Upper lobe of right lung (tissue), 1 donor: ENCODE data around the gene DIRAS1. TPM values are rescaled to one million over a fixed set of nuclear protein-coding genes. Genes with fewer than 3 reads are reported as not detected.
"Not testable (repeated sequence)": the region's sequence is repeated elsewhere in the genome, so short reads cannot be mapped to it uniquely, and the experiment has no call there.

Experiments
- ATAC-seq: fragments of 200-7000 bp; cut with Tn5 transposase; one replicate; pipeline ENCODE4 v1.9.1; 2020; ENCODE audit warnings: mild to moderate bottlenecking, moderate library complexity
- DNase-seq: peaks from one replicate; pipeline ENCODE4 v3.0.0-alpha.2; 2020
- H3K27ac ChIP-seq: fragments of 200-600 bp; one replicate; pipeline ENCODE4 v1.8.0; 2022
- H3K27me3 ChIP-seq: fragments of 200-600 bp; one replicate; pipeline ENCODE4 v1.8.0; 2022; ENCODE audit warnings: mild to moderate bottlenecking
- H3K36me3 ChIP-seq: fragments of 200-600 bp; one replicate; pipeline ENCODE4 v1.8.0; 2022
- H3K4me1 ChIP-seq: fragments of 200-600 bp; one replicate; pipeline ENCODE4 v1.8.0; 2022
- H3K4me3 ChIP-seq: fragments of 200-600 bp; one replicate; pipeline ENCODE4 v1.8.0; 2022; ENCODE audit warnings: mild to moderate bottlenecking
- H3K9me3 ChIP-seq: fragments of 200-600 bp; one replicate; pipeline ENCODE4 v1.8.0; 2022
- CTCF ChIP-seq: fragments of 200-600 bp; IDR thresholded peaks from one replicate; pipeline ENCODE4 v1.8.0; 2022; ENCODE audit warnings: antibody characterized with exemption
- intact Hi-C: fragments of 100-400 bp; cut with DNase I; formaldehyde crosslinking; loops from one replicate; pipeline ENCODE4 v1.11.0; 2022
- total RNA-seq: library from RNA; stranded (reverse); fragmentation: NEBNext Ultra II Directional; extraction: Animal tissue kit (Norgen Biotek cat#: 25700); gene quantifications from one replicate; pipeline ENCODE4 v1.2.1, GENCODE V29; 2021
- donor health status: DM: no; HTN: yes; CAD: no; lungs with severe emphysema.

DIRAS1 gene
- total RNA-seq, 1 donor from 2014 or later: 1.8 TPM

- DNase-seq (no peak), ATAC-seq (no peak)
- H3K36me3 ChIP-seq: no peaks in the 10 kb centered on the region
- H3K9me3 ChIP-seq: peaks cover 3% of the 10 kb centered on the region
- no peak overlapping the region for H3K4me3 ChIP-seq
- intact Hi-C loops: no loop called here
- H3K4me1 ChIP-seq: peaks cover 9% of the 10 kb centered on the region
- peaks cover 19% of the 10 kb centered on the region for H3K27me3 ChIP-seq
- no peak for TF ChIP-seq CTCF
- no peak overlapping the region for H3K27ac ChIP-seq
Observed at GRCh38 chr19:2716722-2717637, 4.2 kb downstream of the DIRAS1 start.

- Histone ChIP-seq H3K27me3 (peaks cover 13% of the 10 kb centered on the region), H3K9me3 (peaks cover 3% of the 10 kb centered on the region), H3K4me1 (peaks cover 9% of the 10 kb centered on the region), H3K36me3 (no peaks in the 10 kb centered on the region), H3K27ac (no peak overlapping the region), H3K4me3 (no peak overlapping the region)
- DNase-seq (no peak), ATAC-seq (no peak)
- TF ChIP-seq CTCF: no peak
- intact Hi-C loops: no loop called here
Observed at GRCh38 chr19:2716275-2716650, 4.9 kb downstream of the DIRAS1 start.

GRCh38 chr19:2715470-2716274, 5.5 kb downstream of the DIRAS1 start:
- intact Hi-C loops: no loop called here
- no peak overlapping the region for H3K4me3 ChIP-seq
- ATAC-seq (no peak), DNase-seq (no peak)
- H3K36me3 ChIP-seq: no peaks in the 10 kb centered on the region
- H3K4me1 ChIP-seq: peaks cover 8% of the 10 kb centered on the region
- no peak for TF ChIP-seq CTCF
- H3K27ac ChIP-seq: no peak overlapping the region
- H3K27me3 ChIP-seq: peaks cover 11% of the 10 kb centered on the region
- peaks cover 3% of the 10 kb centered on the region for H3K9me3 ChIP-seq

GRCh38 chr19:2714531-2715269, 6.5 kb downstream of the DIRAS1 start:
- intact Hi-C loops: no loop called here
- TF ChIP-seq CTCF: no peak
- no peak overlapping the region for H3K4me3 ChIP-seq
- H3K4me1 ChIP-seq: no peaks in the 10 kb centered on the region
- H3K27me3 ChIP-seq: peaks cover 1% of the 10 kb centered on the region
- no peak for DNase-seq
- no peak for ATAC-seq
- no peak overlapping the region for H3K27ac ChIP-seq
- H3K36me3 ChIP-seq: no peaks in the 10 kb centered on the region
- H3K9me3 ChIP-seq: peaks cover 3% of the 10 kb centered on the region

- H3K4me1 ChIP-seq, intact Hi-C loops, ATAC-seq, H3K4me3 ChIP-seq, H3K9me3 ChIP-seq, H3K27me3 ChIP-seq, DNase-seq, H3K27ac ChIP-seq, H3K36me3 ChIP-seq: not testable (repeated sequence)
Observed at GRCh38 chr19:2714102-2714501, 7.1 kb downstream of the DIRAS1 start.

GRCh38 chr19:2713170-2713569, 8.0 kb downstream of the DIRAS1 start:
- intact Hi-C loops, H3K27me3 ChIP-seq, H3K9me3 ChIP-seq, H3K36me3 ChIP-seq, DNase-seq, ATAC-seq, H3K4me1 ChIP-seq, H3K27ac ChIP-seq, H3K4me3 ChIP-seq: not testable (repeated sequence)
